CD4-positive, alpha-beta memory T cell (primary cell): ENCODE data around the gene KCNK13. TPM values are rescaled to one million over a fixed set of nuclear protein-coding genes. Genes with fewer than 3 reads are reported as not detected.

ENCODE experiments used
- CTCF ChIA-PET: fragments of 350-600 bp; sonication (Branson Sonifier 250); formaldehyde crosslinking; loops from one replicate; lab custom pipeline; 2021; ENCODE audit warnings: inconsistent platforms; ENCODE audit not compliant: partially characterized antibody; lab: Charles Lee
- POLR2A ChIA-PET: fragments of 350-600 bp; sonication (Branson Sonifier 250); formaldehyde crosslinking; loops from one replicate; lab custom pipeline; 2021; ENCODE audit not compliant: partially characterized antibody; lab: Charles Lee
- DNase-seq, 5 donors: peaks; one replicate each; pipeline versions ENCODE4 v3.0.0 to v3.0.0-alpha.2; 2020 to 2022; ENCODE audit warnings: mixed read lengths in 1 of 5
- H3K27ac ChIP-seq: one replicate; pipeline ENCODE4 v1.7.0; 2013; ENCODE audit warnings: low read depth, low read length
- H3K27me3 ChIP-seq: 2 replicates; pipeline ENCODE4 v1.7.0; 2013; ENCODE audit warnings: mild to moderate bottlenecking, low read length, moderate library complexity; ENCODE audit not compliant: insufficient read depth
- H3K36me3 ChIP-seq: 2 replicates; pipeline ENCODE4 v1.7.0; 2013; ENCODE audit warnings: mild to moderate bottlenecking, low read length, moderate library complexity; ENCODE audit not compliant: insufficient read depth
- H3K4me1 ChIP-seq: 2 replicates; pipeline ENCODE4 v1.7.0; 2013; ENCODE audit warnings: mild to moderate bottlenecking, low read length, moderate library complexity; ENCODE audit not compliant: insufficient read depth
- H3K4me3 ChIP-seq, 2 donors: one replicate each; pipeline ENCODE4 v1.7.0; 2013; ENCODE audit warnings: low read length in 2 of 2, mild to moderate bottlenecking in 1 of 2
- H3K9me3 ChIP-seq, 2 donors: one replicate each; pipeline ENCODE4 v1.7.0; 2013; ENCODE audit warnings: low read length in 2 of 2, control low read depth in 1 of 2; ENCODE audit not compliant: control insufficient read depth in 1 of 2
- H3K27ac Mint-ChIP-seq, 7 donors: one replicate each; pipeline ENCODE4 v1.8.0; 2020 to 2021; ENCODE audit warnings: mixed read lengths in 7 of 7, mild to moderate bottlenecking in 6 of 7, inconsistent platforms in 3 of 7, moderate library complexity in 3 of 7
- H3K27me3 Mint-ChIP-seq, 2 donors: one replicate each; pipeline ENCODE4 v1.8.0; 2020 to 2021; ENCODE audit warnings: mixed read lengths in 2 of 2
- H3K36me3 Mint-ChIP-seq, 2 donors: one replicate each; pipeline ENCODE4 v1.8.0; 2020 to 2021; ENCODE audit warnings: mixed read lengths in 2 of 2, inconsistent platforms in 1 of 2, mild to moderate bottlenecking in 1 of 2
- H3K4me1 Mint-ChIP-seq, 4 donors: one replicate each; pipeline ENCODE4 v1.8.0; 2020 to 2021; ENCODE audit warnings: mixed read lengths in 4 of 4, mild to moderate bottlenecking in 1 of 4
- H3K4me3 Mint-ChIP-seq, 8 donors: one replicate each; pipeline ENCODE4 v1.8.0; 2020 to 2021; ENCODE audit warnings: mixed read lengths in 8 of 8, mild to moderate bottlenecking in 7 of 8, moderate library complexity in 6 of 8, inconsistent platforms in 3 of 8
- H3K9me3 Mint-ChIP-seq, 8 donors: one replicate each; pipeline ENCODE4 v1.8.0; 2020 to 2021; ENCODE audit warnings: mixed read lengths in 8 of 8, mild to moderate bottlenecking in 5 of 8, inconsistent platforms in 3 of 8, moderate library complexity in 1 of 8
- intact Hi-C: fragments of 100-400 bp; cut with micrococcal nuclease; formaldehyde crosslinking; loops from one replicate; pipeline ENCODE4 v1.15.1; 2023
- polyA plus RNA-seq, 2 donors: library from polyadenylated mRNA; unstranded; fragments of 300-500 nt; fragmentation: Illumina TruSeq; gene quantifications; one replicate each; pipeline ENCODE4 v1.2.3, GENCODE V29; 2021
- total RNA-seq, 2 experiments: library from RNA; stranded (reverse); gene quantifications; one replicate each; pipeline ENCODE4 v1.2.3, GENCODE V29; 2021

KCNK13 gene
- total and polyA plus RNA-seq, 4 experiments from 2014 or later: 0.17 TPM; not detected in 2

GRCh38 chr14:90179357-90179756, 117.6 kb downstream of the KCNK13 start:
- no peak overlapping the region for H3K27ac Mint-ChIP-seq
- no peak for DNase-seq
- Histone ChIP-seq H3K27me3 (no peaks in the 10 kb centered on the region), H3K27ac (no peak overlapping the region), H3K9me3 (no peaks in the 10 kb centered on the region), H3K4me3 (no peak overlapping the region), H3K4me1 (no peaks in the 10 kb centered on the region), H3K36me3 (no peaks in the 10 kb centered on the region)
- peaks cover 0 to 2% (median 0%) of the 10 kb centered on the region in 8 donors for H3K9me3 Mint-ChIP-seq
- ChIA-PET CTCF (no interaction called here), POLR2A (no interaction called here)
- H3K4me3 Mint-ChIP-seq: no peak overlapping the region
- H3K27me3 Mint-ChIP-seq: peaks cover 3 to 5% of the 10 kb centered on the region in 2 donors
- no peaks in the 10 kb centered on the region for H3K36me3 Mint-ChIP-seq
- intact Hi-C loops: no loop called here
- no peaks in the 10 kb centered on the region for H3K4me1 Mint-ChIP-seq

DNA sequence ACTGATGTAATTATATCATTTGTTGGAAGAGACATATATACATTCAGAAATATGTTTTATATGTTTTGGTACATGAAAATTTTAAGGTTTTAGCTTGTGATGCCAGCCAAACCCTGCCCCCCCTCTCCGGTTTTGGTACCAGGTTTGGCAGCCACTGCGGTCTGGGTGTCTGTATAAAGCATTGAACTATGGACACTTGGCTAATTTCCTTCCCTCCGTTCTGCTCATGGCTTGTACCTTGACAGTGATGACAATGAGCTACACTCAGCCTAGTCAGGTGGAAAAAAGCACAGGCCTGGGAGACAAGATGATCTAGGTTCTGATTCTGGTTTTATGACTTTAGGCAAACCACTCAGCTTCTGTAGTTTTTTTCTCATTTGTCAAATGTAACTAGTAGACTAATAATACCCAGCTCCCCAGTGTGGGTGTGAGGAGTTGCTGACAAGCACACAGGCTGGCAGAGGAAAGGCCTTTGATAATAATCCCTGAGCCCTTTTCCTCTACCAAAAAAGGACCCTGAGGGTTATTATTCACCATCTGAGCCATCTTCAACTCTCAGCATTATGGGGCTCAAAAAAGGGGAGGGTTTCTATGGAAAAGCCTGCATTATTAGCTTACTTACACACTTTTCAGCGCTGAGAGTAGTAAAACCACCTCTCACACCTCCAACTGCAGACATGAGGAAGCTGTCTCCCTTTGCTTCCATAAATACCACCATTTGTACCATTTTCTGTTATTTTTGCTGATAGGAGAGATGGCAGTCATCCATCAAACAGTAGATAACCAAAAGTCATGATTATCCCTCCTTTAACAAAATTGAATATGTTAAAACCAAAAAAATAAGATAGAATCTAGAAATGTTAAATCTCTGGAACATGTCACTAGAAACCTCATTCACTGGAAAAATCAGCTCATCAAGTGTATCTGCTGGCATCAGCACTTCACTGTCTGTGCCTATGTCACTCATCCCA, 118.3 kb downstream of the KCNK13 start:
- intact Hi-C loops: no loop called here
- no peaks in the 10 kb centered on the region for H3K4me1 ChIP-seq
- no peaks in the 10 kb centered on the region for H3K36me3 ChIP-seq
- no peaks in the 10 kb centered on the region for H3K27me3 ChIP-seq
- CTCF ChIA-PET: no interaction called here
- DNase-seq: no peak
- no peaks in the 10 kb centered on the region for H3K4me1 Mint-ChIP-seq
- peaks cover 3 to 7% of the 10 kb centered on the region in 2 donors for H3K27me3 Mint-ChIP-seq
- no peak overlapping the region for H3K4me3 ChIP-seq
- no peak overlapping the region for H3K4me3 Mint-ChIP-seq
- POLR2A ChIA-PET: no interaction called here
- no peak overlapping the region for H3K27ac Mint-ChIP-seq
- H3K9me3 ChIP-seq: no peaks in the 10 kb centered on the region
- no peaks in the 10 kb centered on the region for H3K36me3 Mint-ChIP-seq
- H3K9me3 Mint-ChIP-seq: peaks cover 0 to 2% (median 0%) of the 10 kb centered on the region in 8 donors
- no peak overlapping the region for H3K27ac ChIP-seq

DNA sequence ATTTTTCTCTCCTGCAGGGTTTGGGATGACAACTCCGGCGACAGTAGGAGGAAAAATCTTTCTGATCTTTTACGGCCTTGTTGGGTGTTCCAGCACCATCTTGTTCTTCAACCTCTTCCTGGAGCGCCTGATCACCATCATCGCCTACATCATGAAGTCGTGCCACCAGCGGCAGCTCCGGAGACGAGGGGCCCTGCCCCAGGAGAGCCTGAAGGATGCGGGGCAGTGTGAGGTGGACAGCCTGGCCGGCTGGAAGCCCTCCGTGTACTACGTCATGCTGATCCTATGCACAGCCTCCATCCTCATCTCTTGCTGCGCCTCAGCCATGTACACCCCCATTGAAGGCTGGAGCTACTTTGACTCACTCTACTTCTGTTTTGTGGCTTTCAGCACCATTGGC, 122.3 kb downstream of the KCNK13 start:
- no peak overlapping the region for H3K4me3 ChIP-seq
- Mint-ChIP-seq H3K9me3 (peaks cover 0 to 4% (median under 1%) of the 10 kb centered on the region in 8 donors), H3K4me3 (no peak overlapping the region), H3K27me3 (peaks cover 3 to 7% of the 10 kb centered on the region in 2 donors), H3K36me3 (no peaks in the 10 kb centered on the region), H3K27ac (no peak overlapping the region), H3K4me1 (no peaks in the 10 kb centered on the region)
- H3K27ac ChIP-seq: no peak overlapping the region
- H3K4me1 ChIP-seq: no peaks in the 10 kb centered on the region
- H3K27me3 ChIP-seq: no peaks in the 10 kb centered on the region
- H3K9me3 ChIP-seq: no peaks in the 10 kb centered on the region
- ChIA-PET POLR2A (no interaction called here), CTCF (interaction anchor here (1.3 kb wide), 1 partner anchor 9 kb away, joined by 3 read pairs; no protein-coding TSS in a partner anchor)
- H3K36me3 ChIP-seq: no peaks in the 10 kb centered on the region
- DNase-seq: no peak
- intact Hi-C loops: no loop called here

DNA sequence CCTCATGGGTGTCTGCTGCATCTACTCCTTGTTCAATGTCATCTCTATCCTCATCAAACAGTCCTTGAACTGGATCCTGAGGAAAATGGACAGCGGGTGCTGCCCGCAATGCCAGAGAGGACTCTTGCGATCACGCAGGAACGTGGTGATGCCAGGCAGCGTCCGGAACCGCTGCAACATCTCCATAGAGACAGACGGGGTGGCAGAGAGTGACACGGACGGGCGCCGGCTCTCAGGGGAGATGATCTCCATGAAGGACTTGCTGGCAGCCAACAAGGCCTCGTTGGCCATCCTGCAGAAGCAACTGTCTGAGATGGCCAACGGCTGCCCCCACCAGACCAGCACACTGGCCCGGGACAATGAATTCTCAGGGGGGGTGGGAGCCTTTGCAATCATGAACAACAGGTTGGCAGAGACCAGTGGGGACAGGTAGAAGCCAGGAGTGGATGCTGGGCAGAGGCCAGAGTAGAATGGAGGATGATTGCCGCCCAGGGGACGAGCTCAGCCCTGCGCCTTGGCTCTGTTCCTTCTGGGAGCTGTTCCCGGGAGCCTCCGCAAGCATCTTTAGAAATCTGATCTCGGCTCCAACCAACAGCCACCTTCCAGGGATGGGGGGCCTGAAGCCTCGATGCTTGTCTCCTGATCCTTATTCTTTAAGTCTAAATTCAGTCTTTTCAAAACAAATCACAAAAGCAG, 122.9 kb downstream of the KCNK13 start:
- Mint-ChIP-seq H3K27ac (no peak overlapping the region), H3K36me3 (no peaks in the 10 kb centered on the region), H3K4me3 (no peak overlapping the region), H3K9me3 (peaks cover 0 to 4% (median 2%) of the 10 kb centered on the region in 8 donors), H3K4me1 (no peaks in the 10 kb centered on the region), H3K27me3 (peaks cover 3 to 7% of the 10 kb centered on the region in 2 donors)
- ChIA-PET POLR2A (no interaction called here), CTCF (interaction anchor here (1.3 to 1.9 kb wide), 2 partner anchors 8 to 10 kb away, joined by 3 to 5 read pairs; no protein-coding TSS in a partner anchor)
- Histone ChIP-seq H3K36me3 (no peaks in the 10 kb centered on the region), H3K27ac (no peak overlapping the region), H3K9me3 (no peaks in the 10 kb centered on the region), H3K4me3 (no peak overlapping the region), H3K4me1 (no peaks in the 10 kb centered on the region), H3K27me3 (no peaks in the 10 kb centered on the region)
- intact Hi-C loops: no loop called here
- DNase-seq: no peak

DNA sequence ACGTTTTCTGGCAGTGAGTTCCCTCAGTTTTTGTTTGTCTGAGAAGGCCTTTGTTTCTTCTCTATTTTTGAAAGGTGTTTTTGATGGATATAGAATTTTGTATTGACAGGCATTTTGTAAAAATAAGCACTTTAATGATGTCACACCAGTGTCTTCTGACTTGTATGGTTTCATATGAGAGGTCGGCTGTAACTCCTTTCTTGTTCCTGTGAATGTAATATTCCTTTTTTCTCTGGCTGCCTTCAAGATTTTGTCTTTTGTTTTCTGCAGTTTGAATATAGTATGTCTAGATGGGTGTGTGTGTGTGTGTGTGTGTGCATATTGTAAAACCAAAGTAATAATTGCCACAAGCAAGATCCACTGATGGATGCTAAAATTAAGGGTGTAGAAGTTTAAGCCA, 126.8 kb downstream of the KCNK13 start:
- Histone ChIP-seq H3K27ac (no peak overlapping the region), H3K4me3 (no peak overlapping the region), H3K27me3 (no peaks in the 10 kb centered on the region), H3K4me1 (no peaks in the 10 kb centered on the region), H3K36me3 (no peaks in the 10 kb centered on the region), H3K9me3 (no peaks in the 10 kb centered on the region)
- H3K36me3 Mint-ChIP-seq: no peaks in the 10 kb centered on the region
- peaks cover 4 to 8% of the 10 kb centered on the region in 2 donors for H3K27me3 Mint-ChIP-seq
- no peaks in the 10 kb centered on the region for H3K4me1 Mint-ChIP-seq
- CTCF ChIA-PET: no interaction called here
- peaks cover 0 to 4% (median 2%) of the 10 kb centered on the region in 8 donors for H3K9me3 Mint-ChIP-seq
- POLR2A ChIA-PET: no interaction called here
- DNase-seq: no peak
- intact Hi-C loops: no loop called here
- no peak overlapping the region for H3K4me3 Mint-ChIP-seq
- H3K27ac Mint-ChIP-seq: no peak overlapping the region

GRCh38 chr14:90191154-90191553, 129.4 kb downstream of the KCNK13 start:
- CTCF ChIA-PET: no interaction called here
- Histone ChIP-seq H3K27ac (no peak overlapping the region), H3K36me3 (no peaks in the 10 kb centered on the region), H3K4me1 (no peaks in the 10 kb centered on the region), H3K27me3 (no peaks in the 10 kb centered on the region), H3K9me3 (no peaks in the 10 kb centered on the region), H3K4me3 (no peak overlapping the region)
- no peak for DNase-seq
- no peaks in the 10 kb centered on the region for H3K36me3 Mint-ChIP-seq
- H3K4me3 Mint-ChIP-seq: no peak overlapping the region
- peaks cover 0 to 4% (median 2%) of the 10 kb centered on the region in 8 donors for H3K9me3 Mint-ChIP-seq
- H3K27me3 Mint-ChIP-seq: peaks cover 5 to 8% of the 10 kb centered on the region in 2 donors
- H3K27ac Mint-ChIP-seq: no peak overlapping the region
- no peaks in the 10 kb centered on the region for H3K4me1 Mint-ChIP-seq
- POLR2A ChIA-PET: no interaction called here
- intact Hi-C loops: no loop called here

DNA sequence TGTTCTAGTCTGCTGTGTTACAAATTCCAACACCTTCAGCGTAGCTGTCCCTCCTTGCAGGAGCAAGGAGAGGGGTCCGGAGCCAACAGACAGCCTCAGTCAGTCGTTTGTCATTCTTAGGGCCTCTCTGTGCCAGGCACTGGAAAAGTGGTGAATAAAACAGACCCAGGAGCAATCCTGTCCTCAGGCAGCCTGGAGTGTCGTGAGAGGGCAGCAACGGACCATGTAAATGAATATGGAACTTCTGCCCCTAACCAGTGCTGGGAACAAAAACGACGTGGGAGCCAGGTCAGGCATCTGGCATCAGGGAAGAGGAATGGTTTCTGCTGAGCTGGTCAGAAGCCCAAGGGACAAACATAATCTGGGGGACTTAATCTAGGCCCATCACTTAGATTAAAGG, 129.8 kb downstream of the KCNK13 start:
- H3K27me3 Mint-ChIP-seq: peaks cover 5 to 8% of the 10 kb centered on the region in 2 donors
- Histone ChIP-seq H3K4me3 (no peak overlapping the region), H3K4me1 (no peaks in the 10 kb centered on the region), H3K27ac (no peak overlapping the region), H3K9me3 (no peaks in the 10 kb centered on the region), H3K27me3 (no peaks in the 10 kb centered on the region), H3K36me3 (no peaks in the 10 kb centered on the region)
- no peak overlapping the region for H3K4me3 Mint-ChIP-seq
- H3K36me3 Mint-ChIP-seq: no peaks in the 10 kb centered on the region
- H3K4me1 Mint-ChIP-seq: no peaks in the 10 kb centered on the region
- H3K27ac Mint-ChIP-seq: no peak overlapping the region
- intact Hi-C loops: no loop called here
- peaks cover 0 to 4% (median 2%) of the 10 kb centered on the region in 8 donors for H3K9me3 Mint-ChIP-seq
- ChIA-PET POLR2A (no interaction called here), CTCF (no interaction called here)
- no peak for DNase-seq
